Right lobe of liver (tissue), 4 donors: ENCODE measurements around the gene RERE.

Experiments used
- CTCF ChIP-seq, 4 donors: fragments of 200-600 bp in 3 of 4; fragments of 450-650 bp in 1 of 4; IDR thresholded peaks; one replicate each; pipeline versions ENCODE4 v1.5.1 to v1.8.0; 2016 to 2022; ENCODE audit warnings: antibody characterized with exemption in 4 of 4, mild to moderate bottlenecking in 2 of 4
- POLR2A ChIP-seq: fragments of 450-650 bp; IDR thresholded peaks from one replicate; pipeline ENCODE4 v1.6.1; 2017; ENCODE audit warnings: antibody characterized with exemption, mild to moderate bottlenecking
- donor health status: DM: no; HTN: no; CAD: no.
- donor health status: DM: no; HTN: no; CAD: no.
- donor health status: DM: no; HTN: yes; CAD: no.

GRCh38 chr1:8825985-8826481, 8.6 kb upstream of the RERE start:
- TF ChIP-seq CTCF (IDR thresholded peaks at IDR 0.05) (no peak), POLR2A (no peak)
